HG03108 (cell line): Measurements from ENCODE around the gene HDAC4.

Experiments
- ATAC-seq: cut with Tn5 transposase; IDR thresholded peaks from one replicate; pipeline ENCODE4 v1.9.1; 2021; ENCODE audit warnings: moderate library complexity; ENCODE audit not compliant: unreplicated experiment

Gene HDAC4

GRCh38 chr2:239398521-239398921 lies 2.3 kb downstream of the HDAC4 start:
- ATAC-seq: no peak

GRCh38 chr2:239397931-239398471 lies 2.8 kb downstream of the HDAC4 start:
- ATAC-seq: no peak

GRCh38 chr2:239396881-239397681 lies 3.7 kb downstream of the HDAC4 start:
- ATAC-seq: no peak

DNA sequence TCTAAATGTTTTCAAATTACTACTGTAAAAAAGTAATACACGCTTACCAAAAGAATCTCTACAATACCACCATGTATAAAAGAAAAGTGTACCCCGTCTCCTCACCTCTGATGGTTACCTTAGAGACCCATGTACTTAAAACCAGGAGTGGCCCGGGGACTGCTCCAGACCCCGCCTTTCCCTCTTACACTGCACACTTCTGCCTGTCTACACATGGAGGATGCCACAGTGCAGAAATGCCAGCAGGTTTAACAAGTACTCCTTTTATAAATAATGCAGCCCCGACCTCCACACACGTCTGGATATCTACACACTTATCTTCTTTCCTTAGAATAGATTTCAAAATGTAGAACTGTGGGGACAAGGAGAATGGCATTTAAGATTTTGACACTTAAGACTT lies 5.3 kb downstream of the HDAC4 start:
- no peak for ATAC-seq

GRCh38 chr2:239394978-239395377 lies 5.8 kb downstream of the HDAC4 start:
- ATAC-seq: no peak

DNA sequence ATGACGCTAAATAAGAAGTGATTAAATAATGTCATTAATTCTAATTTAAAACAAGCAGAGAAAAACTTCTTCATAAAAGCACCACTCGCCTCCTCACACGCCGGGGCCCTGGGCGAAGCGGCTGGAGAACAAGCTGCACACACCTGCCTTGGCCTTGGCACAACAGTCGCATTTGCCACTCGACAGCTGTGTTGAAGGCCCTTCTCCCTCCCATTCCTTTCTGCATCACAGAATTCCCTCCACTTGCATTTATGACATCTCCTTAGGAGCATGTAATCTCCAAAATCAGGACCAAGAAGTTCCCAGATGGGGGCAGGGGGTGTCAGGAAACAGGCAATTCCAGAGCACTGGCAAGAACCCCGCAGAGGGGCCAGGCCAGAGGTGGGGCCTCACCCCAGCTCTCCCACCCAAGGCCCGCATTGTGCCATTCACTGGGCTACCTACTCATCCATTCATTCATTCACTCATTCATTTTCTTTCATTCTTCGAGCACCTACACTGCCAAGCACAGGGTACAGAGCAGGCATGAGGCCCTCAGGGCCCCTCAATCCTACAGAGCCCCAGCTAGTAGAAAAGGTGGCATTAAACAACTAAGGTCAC lies 6.4 kb downstream of the HDAC4 start:
- ATAC-seq: no peak

DNA sequence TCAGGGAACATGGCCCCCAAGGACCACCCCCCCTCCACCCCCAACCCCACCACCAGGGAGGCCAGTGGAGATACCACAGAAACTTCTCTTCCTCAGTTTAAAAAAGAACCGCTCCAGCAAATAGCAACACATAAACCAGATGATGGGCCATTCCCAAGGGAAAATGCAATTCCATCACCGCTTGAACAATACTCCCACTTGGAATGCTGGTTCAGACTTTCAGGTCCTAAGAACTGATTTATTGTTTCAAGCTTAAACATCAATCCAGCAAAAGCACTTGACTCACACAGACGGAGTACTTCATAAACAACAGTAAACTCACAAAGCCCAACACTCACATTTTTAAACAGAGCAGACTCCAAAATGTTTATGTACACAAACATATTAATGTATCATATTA lies 6.9 kb downstream of the HDAC4 start:
- ATAC-seq: no peak

DNA sequence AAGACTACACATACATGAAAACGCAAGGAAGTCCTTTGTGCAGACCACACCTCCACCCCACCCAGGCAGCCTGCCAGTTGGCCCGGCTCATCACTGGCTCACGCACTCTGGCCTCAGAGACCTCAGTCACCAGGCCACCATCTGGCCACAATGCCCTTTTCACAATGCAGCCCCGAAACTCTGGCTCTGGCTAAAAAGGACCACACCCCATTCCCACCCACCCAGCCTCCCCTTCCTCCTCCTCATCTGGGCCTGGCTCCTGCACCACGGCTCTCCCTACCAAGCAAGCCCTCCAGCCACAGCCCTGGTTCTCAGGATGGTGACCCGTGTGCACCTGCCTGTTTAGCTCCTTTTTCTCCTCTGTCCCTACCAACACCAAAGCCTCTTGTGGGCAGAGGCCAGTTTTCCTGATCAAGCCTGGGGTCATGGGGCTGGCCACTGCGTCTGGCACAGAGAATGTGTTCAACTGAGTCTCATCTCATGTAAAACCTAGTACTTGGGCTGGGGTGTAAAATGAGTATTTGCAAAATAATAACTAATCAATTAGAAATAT lies 7.4 kb downstream of the HDAC4 start:
- ATAC-seq: no peak

DNA sequence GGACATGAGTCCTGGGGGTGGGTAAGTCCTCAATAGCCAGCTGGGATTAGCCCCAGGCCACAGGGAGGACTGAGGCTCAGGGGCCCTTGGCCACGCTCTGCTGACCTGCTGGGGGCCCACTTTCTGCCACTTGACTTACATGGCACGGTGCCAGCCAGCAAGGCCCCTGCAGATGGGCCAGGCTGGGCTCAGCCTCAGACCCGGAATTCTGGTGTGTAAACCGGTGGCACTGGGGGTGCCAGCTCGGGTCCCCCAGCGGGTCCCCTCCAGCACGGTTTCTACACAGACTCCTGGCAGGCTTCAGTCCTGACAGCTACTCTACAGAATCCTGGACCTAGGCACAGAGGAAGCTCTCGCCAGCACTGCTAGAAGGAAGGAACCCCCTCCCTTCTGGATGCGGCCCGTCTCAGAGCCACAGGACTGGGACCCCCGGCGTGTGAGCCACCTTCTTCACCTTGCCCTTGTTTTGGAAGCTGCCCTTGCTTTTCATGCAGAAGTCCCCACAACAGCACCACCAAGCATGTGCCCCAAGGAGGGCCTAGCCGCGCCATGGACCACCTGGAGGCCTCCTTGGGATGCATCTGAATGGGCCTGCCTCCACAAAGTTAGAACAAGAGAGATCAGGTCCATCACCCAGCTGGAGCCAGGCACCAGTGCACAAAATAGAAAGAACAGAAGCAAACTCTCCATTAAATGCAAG lies 8.0 kb downstream of the HDAC4 start:
- ATAC-seq: no peak

- ATAC-seq: no peak
Measured at GRCh38 chr2:239392072-239392357, 8.8 kb downstream of the HDAC4 start.

DNA sequence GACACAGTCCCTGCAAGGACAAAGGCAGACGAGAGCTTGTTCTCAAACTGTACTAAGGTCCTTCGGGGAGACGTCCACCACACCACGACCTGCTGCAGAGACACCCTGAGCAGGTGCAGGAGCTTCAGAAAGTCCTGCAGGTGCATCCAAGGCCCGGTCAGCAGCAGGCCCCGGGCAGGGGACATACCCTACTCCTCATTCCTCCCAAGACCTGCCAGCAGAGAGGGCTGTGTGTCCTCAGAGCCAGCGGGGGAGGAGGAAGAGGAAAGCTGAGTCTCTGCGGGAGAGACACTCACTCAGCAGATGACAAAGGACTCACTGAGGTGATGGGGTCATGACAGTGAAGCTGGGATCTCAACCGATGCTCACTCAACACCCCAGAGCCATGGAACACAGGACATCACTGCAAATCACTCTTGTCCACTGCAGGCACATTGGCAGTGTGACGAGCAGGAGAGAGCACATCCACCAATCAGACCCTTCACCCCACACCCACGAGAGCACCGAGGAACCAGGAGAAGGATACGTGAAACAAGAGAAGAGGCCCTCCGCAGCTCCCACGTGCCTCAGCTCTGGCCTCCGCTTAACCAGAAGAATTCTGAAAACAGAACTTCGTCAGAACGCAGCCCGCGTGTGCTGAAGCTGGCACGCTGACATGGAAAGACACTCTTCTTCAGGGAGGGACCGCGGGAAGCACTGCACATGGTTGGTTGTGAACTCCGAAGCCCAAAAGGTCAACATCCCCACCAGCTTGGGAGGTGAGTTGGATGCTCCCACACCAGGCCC lies 9.3 kb downstream of the HDAC4 start:
- no peak for ATAC-seq

DNA sequence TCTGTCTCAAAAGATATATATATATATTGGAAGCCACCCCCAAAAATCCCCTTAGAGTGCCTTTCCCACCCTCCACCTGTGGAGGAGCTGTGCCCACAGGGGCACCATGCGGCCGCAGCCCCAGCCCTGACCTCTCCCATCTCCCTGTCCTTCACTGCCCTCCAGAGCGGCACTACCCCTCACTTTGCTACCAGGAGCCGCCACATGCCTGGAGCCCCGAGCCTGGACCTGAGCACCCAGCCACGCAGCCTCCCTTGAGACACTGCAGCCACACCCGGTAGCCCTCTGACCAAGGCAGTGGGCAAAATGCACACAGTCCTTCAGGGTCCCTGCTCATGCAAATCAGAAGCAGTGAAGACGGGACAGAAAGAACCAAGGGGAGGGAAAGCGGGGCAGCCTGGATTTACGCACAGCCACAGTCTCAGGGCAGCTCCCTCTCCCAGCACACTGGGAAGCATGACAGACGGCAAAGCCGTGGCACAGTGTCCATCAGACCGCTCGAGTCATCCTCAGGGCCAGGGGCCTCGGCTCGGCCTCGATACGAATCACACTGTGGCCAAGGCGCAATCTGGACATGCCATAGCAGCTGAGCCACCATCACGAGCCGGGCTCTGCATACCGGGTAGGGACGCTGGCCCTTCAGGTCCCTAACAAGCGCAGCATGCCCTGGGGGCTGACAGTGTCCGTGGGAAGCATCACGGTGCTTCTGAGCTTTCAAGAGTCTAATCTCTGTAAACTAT lies 10.1 kb downstream of the HDAC4 start:
- no peak for ATAC-seq

DNA sequence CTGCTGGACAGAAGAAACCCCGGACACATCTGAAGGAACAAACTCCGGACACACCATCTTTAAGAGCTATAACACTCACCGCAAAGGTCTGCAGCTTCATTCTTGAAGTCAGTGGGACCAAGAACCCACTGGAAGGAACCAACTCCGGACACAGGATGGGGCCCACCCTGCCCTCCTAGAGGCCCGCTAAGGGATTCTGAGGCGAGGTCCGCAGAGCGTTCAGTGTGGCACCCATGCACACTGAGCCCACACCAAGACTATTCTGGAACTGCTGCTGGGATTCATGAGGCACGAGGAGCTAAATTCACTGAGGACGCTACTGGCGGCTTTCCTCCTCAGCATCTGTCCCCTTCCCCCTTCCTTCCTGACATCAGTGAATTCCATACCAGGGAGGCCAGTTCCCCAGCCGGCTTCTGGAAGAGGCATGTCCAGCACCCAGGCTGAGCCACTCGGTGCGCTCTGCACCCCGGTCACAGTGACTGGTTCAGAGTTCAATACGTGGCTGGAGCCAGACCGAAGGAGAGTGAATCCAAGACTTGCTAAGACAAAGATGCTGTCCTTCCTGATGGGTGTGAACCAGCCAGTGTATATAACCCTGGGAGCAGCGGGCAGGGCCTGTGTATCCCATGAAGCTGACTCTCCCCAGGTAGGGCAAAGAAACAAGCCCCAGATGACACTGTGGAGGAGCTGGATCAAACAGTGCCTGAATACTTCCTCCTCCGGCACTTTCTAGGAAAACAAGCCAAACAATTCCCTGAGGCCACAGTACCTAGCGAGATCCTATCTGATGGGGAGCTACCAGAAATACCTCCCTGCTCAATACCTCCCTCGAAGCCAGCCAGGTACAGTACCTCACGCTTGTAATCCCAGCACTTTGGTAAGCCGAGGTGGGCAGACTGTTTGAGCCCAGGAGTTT lies 11.1 kb downstream of the HDAC4 start:
- no peak for ATAC-seq

GRCh38 chr2:239388236-239389151 lies 12.3 kb downstream of the HDAC4 start:
- ATAC-seq: no peak

DNA sequence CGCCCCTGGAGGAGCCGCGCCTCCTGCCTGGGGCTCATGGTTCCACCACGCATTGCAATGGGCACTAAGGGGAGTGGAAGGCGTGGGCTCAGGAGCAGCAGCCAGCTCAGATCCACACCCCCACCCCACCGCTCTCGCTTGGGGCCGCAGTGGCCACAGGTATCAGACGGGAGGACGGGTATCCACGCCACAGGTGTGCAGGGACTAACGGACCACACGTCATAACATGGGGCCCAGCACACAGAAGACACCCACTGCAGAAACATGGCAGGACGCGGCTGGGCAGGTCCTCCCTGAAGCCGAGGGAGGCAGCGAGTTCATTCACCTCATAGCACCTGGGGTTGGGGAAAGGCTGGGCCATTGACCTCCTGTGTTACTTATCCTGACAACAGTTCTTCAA lies 13.0 kb downstream of the HDAC4 start:
- ATAC-seq: no peak

GRCh38 chr2:239386872-239387445 lies 13.9 kb downstream of the HDAC4 start:
- ATAC-seq: no peak

DNA sequence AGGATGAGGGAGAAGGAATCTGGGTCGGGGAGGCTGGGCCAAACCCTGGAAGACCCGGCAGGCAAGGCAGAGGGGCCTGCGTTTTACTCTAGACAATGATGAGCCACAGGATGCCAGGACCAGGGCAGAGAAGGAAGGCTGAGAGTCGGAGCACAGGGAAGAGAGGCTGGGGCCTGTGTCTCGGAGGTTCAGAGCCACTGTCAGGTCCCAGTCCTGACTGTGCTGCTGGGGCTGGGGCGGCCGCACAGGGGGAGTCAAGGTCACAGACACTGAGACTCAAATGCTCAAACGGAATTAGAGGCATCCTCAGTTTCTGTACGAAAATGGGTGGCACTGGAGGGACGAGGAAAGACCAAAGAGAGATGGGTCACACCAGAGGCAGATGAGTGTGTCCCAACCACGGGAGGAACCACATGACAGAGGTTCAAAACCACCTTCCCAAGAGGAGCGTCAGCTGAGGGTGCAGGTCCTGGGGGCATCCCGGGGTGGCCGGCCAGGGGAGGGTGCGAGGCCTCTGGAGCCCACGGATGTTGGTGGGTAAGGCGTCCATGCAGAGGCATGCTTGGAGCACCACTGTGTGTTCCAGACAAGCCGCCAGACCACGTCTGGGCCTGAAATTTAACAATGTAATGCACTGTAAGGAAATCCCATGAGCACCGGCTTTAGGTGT lies 14.7 kb downstream of the HDAC4 start:
- no peak for ATAC-seq
